GM19328 (cell line): Measurements from ENCODE around the gene WDR75.

Experiments
- ATAC-seq: cut with Tn5 transposase; IDR thresholded peaks from one replicate; pipeline ENCODE4 v1.9.1; 2021; ENCODE audit warnings: mild to moderate bottlenecking, moderate library complexity; ENCODE audit not compliant: unreplicated experiment

Gene WDR75

GRCh38 chr2:189492451-189492850 lies 51.2 kb downstream of the WDR75 start:
- ATAC-seq = no peak

- no peak for ATAC-seq
These were observed 56.9 kb downstream of the WDR75 start for GRCh38 chr2:189498205-189498604.

GRCh38 chr2:189499137-189499536 lies 57.9 kb downstream of the WDR75 start:
- ATAC-seq = no peak

- no peak for ATAC-seq
These were observed 59.3 kb downstream of the WDR75 start for GRCh38 chr2:189500456-189501160.

GRCh38 chr2:189501487-189501886 lies 60.2 kb downstream of the WDR75 start:
- no peak for ATAC-seq

GRCh38 chr2:189502714-189503113 lies 61.4 kb downstream of the WDR75 start:
- no peak for ATAC-seq

- ATAC-seq = no peak
These were observed 63.0 kb downstream of the WDR75 start for GRCh38 chr2:189504238-189504637.

- ATAC-seq = no peak
These were observed 64.2 kb downstream of the WDR75 start for GRCh38 chr2:189505492-189505891.

- ATAC-seq = no peak
These were observed 65.3 kb downstream of the WDR75 start for GRCh38 chr2:189506514-189506976.

GRCh38 chr2:189511210-189511959 lies 70.1 kb downstream of the WDR75 start:
- ATAC-seq = no peak

GRCh38 chr2:189511960-189512319 lies 70.7 kb downstream of the WDR75 start:
- no peak for ATAC-seq

- ATAC-seq = no peak
These were observed 71.6 kb downstream of the WDR75 start for GRCh38 chr2:189512879-189513278.

- ATAC-seq = no peak
These were observed 72.8 kb downstream of the WDR75 start for GRCh38 chr2:189514104-189514503.

GRCh38 chr2:189515264-189515663 lies 74.0 kb downstream of the WDR75 start:
- ATAC-seq = no peak

GRCh38 chr2:189516546-189516945 lies 75.3 kb downstream of the WDR75 start:
- no peak for ATAC-seq

- ATAC-seq = no peak
These were observed 76.7 kb downstream of the WDR75 start for GRCh38 chr2:189517847-189518535.

GRCh38 chr2:189519631-189520387 lies 78.5 kb downstream of the WDR75 start:
- no peak for ATAC-seq

- no peak for ATAC-seq
These were observed 80.6 kb downstream of the WDR75 start for GRCh38 chr2:189521699-189522434.

GRCh38 chr2:189522435-189523151 lies 81.3 kb downstream of the WDR75 start:
- no peak for ATAC-seq

GRCh38 chr2:189524746-189525145 lies 83.5 kb downstream of the WDR75 start:
- ATAC-seq = no peak
